A549 (cell line): ENCODE data around the gene RPS6KA6. TPM values are rescaled to one million over a fixed set of nuclear protein-coding genes. Genes with fewer than 3 reads are reported as not detected.

Experiments
- ATAC-seq, 2 experiments: fragments of 200-7000 bp in 1 of 2; fragments of >200 bp in 1 of 2; cut with Nextera tagmentation in 1 of 2; cut with Tn5 transposase in 1 of 2; 3 replicates each; pipeline versions ENCODE4 v1.8.0 to v1.9.1; 2018 to 2020; ENCODE audit warnings: mild to moderate bottlenecking in 1 of 2, moderate library complexity in 1 of 2
- CTCF ChIA-PET: fragments of 300-600 bp; sonication (Branson Sonifier 250); formaldehyde crosslinking; extraction: SDS; loops from one replicate; lab custom pipeline; 2021; ENCODE audit warnings: antibody characterized with exemption, inconsistent platforms; lab: Yijun Ruan, JAX
- POLR2A ChIA-PET: fragments of 350-600 bp; formaldehyde crosslinking; extraction: SDS; loops from one replicate; lab custom pipeline; 2021; ENCODE audit warnings: antibody characterized with exemption, inconsistent platforms; lab: Yijun Ruan, JAX
- DNase-seq, 2 experiments: peaks; one replicate each; pipeline versions ENCODE4 v3.0.0 to v3.0.0-alpha.2; 2011 to 2016; ENCODE audit warnings: low read depth in 1 of 2, low spot score in 1 of 2
- FAIRE-seq: peaks from 2 replicates; lab custom pipeline; 2011; peaks lifted over from hg19 to GRCh38; lab: Jason Lieb, UNC
- H3K27ac ChIP-seq, 2 experiments: fragments of >200 bp; sonication (Bioruptor Twin); formaldehyde crosslinking; 3 replicates each; pipeline ENCODE4 v1.5.1; 2016 to 2017
- H3K4me1 ChIP-seq: fragments of >200 bp; sonication (Bioruptor Twin); formaldehyde crosslinking; 3 replicates; pipeline ENCODE4 v1.6.1; 2016
- H3K4me2 ChIP-seq: fragments of >200 bp; sonication (Bioruptor Twin); formaldehyde crosslinking; 3 replicates; pipeline ENCODE4 v1.6.1; 2016
- H3K4me3 ChIP-seq: fragments of >200 bp; sonication (Bioruptor Twin); formaldehyde crosslinking; 3 replicates; pipeline ENCODE4 v1.5.1; 2016
- H3K9me3 ChIP-seq: fragments of >200 bp; sonication (Bioruptor Twin); formaldehyde crosslinking; 3 replicates; pipeline ENCODE4 v1.6.1; 2016
- CBX2 ChIP-seq: fragments of 200-600 bp; sonication (generic); IDR thresholded peaks from 2 replicates; pipeline ENCODE4 v1.6.1; 2016; ENCODE audit warnings: low read depth, mild to moderate bottlenecking, borderline replicate concordance
- CHD2 ChIP-seq: fragments of 150-350 bp; IDR thresholded peaks from 2 replicates; pipeline ENCODE4 v1.6.1; 2014; ENCODE audit warnings: low read length; ENCODE audit not compliant: partially characterized antibody
- EHF ChIP-seq: fragments of 250-450 bp; sonication (Bioruptor Pico); IDR thresholded peaks from 2 replicates; pipeline ENCODE4 v1.5.0; 2020; ENCODE audit warnings: mild to moderate bottlenecking
- EHMT2 ChIP-seq: fragments of 200-600 bp; sonication (generic); IDR thresholded peaks from 2 replicates; pipeline ENCODE4 v1.6.1; 2016; ENCODE audit warnings: antibody characterized with exemption, low read depth, mild to moderate bottlenecking, moderate library complexity
- ESRRA ChIP-seq: fragments of 150-350 bp; IDR thresholded peaks from 2 replicates; pipeline ENCODE4 v1.6.1; 2014; ENCODE audit warnings: mild to moderate bottlenecking, low read length, borderline replicate concordance
- HEYL ChIP-seq: fragments of 250-450 bp; sonication (Bioruptor Pico); IDR thresholded peaks from 2 replicates; pipeline ENCODE4 v1.8.0; 2021; ENCODE audit warnings: mild to moderate bottlenecking, moderate library complexity
- HOXB13 ChIP-seq: fragments of 250-450 bp; sonication (Bioruptor Pico); IDR thresholded peaks from 2 replicates; pipeline ENCODE4 v1.5.0; 2020; ENCODE audit warnings: low read depth, mild to moderate bottlenecking, moderate library complexity
- MYC ChIP-seq: IDR thresholded peaks from 2 replicates; pipeline ENCODE4 v1.6.1; 2012; ENCODE audit warnings: mild to moderate bottlenecking, inconsistent platforms, low read length, improper control_type of control experiment, borderline replicate concordance
- NFE2L2 ChIP-seq: fragments of 150-350 bp; conservative IDR thresholded peaks from 2 replicates; pipeline ENCODE4 v1.6.1; 2014; ENCODE audit warnings: low read length
- POLR2A ChIP-seq: IDR thresholded peaks from 2 replicates; pipeline ENCODE4 v1.6.1; 2012; ENCODE audit warnings: mild to moderate bottlenecking, low read length
- POLR2AphosphoS2 ChIP-seq: conservative IDR thresholded peaks from 2 replicates; pipeline ENCODE4 v1.6.1; 2012; ENCODE audit warnings: low read length, improper control_type of control experiment, inconsistent platforms
- RAD21 ChIP-seq, 2 experiments: fragments of >200 bp in 1 of 2; sonication (Bioruptor Twin) in 1 of 2; formaldehyde crosslinking in 1 of 2; IDR thresholded peaks in 1 of 2; conservative IDR thresholded peaks in 1 of 2; 2 replicates in 1 of 2; 3 replicates in 1 of 2; pipeline ENCODE4 v1.6.1; 2012 to 2018; ENCODE audit warnings: inconsistent platforms in 1 of 2
- RFX5 ChIP-seq: fragments of 450-650 bp; IDR thresholded peaks from 2 replicates; pipeline ENCODE4 v1.7.1; 2014; ENCODE audit warnings: antibody characterized with exemption, mild to moderate bottlenecking, moderate library complexity
- SMC3 ChIP-seq: fragments of >200 bp; sonication (Bioruptor Twin); formaldehyde crosslinking; IDR thresholded peaks from 3 replicates; pipeline ENCODE4 v1.6.1; 2018; ENCODE audit warnings: inconsistent platforms
- SREBF2 ChIP-seq: fragments of 450-650 bp; IDR thresholded peaks from 2 replicates; pipeline ENCODE4 v1.6.1; 2014; ENCODE audit warnings: mild to moderate bottlenecking, moderate library complexity
- ZSCAN20 ChIP-seq: fragments of 250-450 bp; sonication (Bioruptor Pico); IDR thresholded peaks from 2 replicates; pipeline ENCODE4 v1.8.0; 2022; ENCODE audit warnings: mild to moderate bottlenecking, moderate library complexity
- WGBS: methylation state at CpG from one replicate; pipeline ENCODE4 v1.1.6; 2017; ENCODE audit errors: missing lambda C conversion rate; 5-methylcytosine and 5-hydroxymethylcytosine counted together
- polyA plus RNA-seq, 4 experiments: library from polyadenylated mRNA; depleted of rRNA in 3 of 4; stranded (reverse); fragments of >200 nt; fragmentation: RNase III in 1 of 4; extraction: RNeasy Plus Mini Kit Qiagen cat#74134 plus additional on column Dnase treatment in 1 of 4; gene quantifications; 2 replicates in 3 of 4; 3 replicates in 1 of 4; pipeline ENCODE4 v1.2.3, GENCODE V29; 2011 to 2017
- TF ChIP-seq, protein P1 (sequence below): fragments of 200-600 bp; sonication (generic); IDR thresholded peaks from 2 replicates; pipeline ENCODE4 v1.6.1; 2016; ENCODE audit warnings: antibody characterized with exemption, mild to moderate bottlenecking, moderate library complexity
- TF ChIP-seq, protein P2 (sequence below): IDR thresholded peaks from 2 replicates; pipeline ENCODE4 v1.6.1; 2012; ENCODE audit warnings: low read depth, borderline replicate concordance

The RPS6KA6 gene
- polyA plus RNA-seq, 2 of the 4 experiments (the other 2 are of a cell fraction), result 4.6 to 11.3 TPM

DNA sequence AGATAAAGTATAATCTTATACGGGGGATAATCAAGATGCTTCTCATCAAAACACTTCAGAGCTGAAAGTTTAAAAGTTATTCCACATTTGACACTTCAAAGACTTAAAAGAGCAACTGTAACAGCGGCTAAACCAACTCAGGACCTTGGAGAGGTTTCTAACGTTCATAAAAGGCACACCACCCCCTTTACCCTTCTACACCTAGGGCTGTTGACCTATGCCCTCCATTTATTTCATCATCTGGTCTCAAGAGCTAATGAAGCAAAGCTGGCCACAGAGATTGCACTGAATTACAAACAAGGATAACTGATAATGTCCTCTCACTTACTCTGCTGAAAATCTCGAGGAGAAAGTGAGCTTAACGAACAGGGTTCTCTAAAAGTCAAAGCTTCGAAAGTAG, 1.1 kb upstream of the RPS6KA6 start:
- peaks cover 7% of the 10 kb centered on the region; the same call in 2 of the 3 replicates for H3K4me1 ChIP-seq
- H3K4me2 ChIP-seq, result peak overlapping the region; percentile 88; the same call in 2 of the 3 replicates
- no peak overlapping the region for H3K27ac ChIP-seq
- CTCF ChIA-PET, result interaction anchor here (0.6 to 3.0 kb wide), 2 partner anchors 93 to 143 kb away, joined by 3 to 12 read pairs; no protein-coding TSS in a partner anchor
- ATAC-seq (no peak), DNase-seq (no peak), FAIRE-seq (no peak)
- no peak overlapping the region for H3K4me3 ChIP-seq
- POLR2A ChIA-PET, result no interaction called here
- WGBS, result 17% methylated on average over 6 of the region's 6 CpGs
- TF ChIP-seq RAD21 (conservative IDR thresholded peaks at IDR 0.05 in 1 of 2, IDR thresholded peaks at IDR 0.05 in 1 of 2), result no peak
- TF ChIP-seq HOXB13 (CRISPR knock-in tag), result no peak
- TF ChIP-seq, protein P1, sequence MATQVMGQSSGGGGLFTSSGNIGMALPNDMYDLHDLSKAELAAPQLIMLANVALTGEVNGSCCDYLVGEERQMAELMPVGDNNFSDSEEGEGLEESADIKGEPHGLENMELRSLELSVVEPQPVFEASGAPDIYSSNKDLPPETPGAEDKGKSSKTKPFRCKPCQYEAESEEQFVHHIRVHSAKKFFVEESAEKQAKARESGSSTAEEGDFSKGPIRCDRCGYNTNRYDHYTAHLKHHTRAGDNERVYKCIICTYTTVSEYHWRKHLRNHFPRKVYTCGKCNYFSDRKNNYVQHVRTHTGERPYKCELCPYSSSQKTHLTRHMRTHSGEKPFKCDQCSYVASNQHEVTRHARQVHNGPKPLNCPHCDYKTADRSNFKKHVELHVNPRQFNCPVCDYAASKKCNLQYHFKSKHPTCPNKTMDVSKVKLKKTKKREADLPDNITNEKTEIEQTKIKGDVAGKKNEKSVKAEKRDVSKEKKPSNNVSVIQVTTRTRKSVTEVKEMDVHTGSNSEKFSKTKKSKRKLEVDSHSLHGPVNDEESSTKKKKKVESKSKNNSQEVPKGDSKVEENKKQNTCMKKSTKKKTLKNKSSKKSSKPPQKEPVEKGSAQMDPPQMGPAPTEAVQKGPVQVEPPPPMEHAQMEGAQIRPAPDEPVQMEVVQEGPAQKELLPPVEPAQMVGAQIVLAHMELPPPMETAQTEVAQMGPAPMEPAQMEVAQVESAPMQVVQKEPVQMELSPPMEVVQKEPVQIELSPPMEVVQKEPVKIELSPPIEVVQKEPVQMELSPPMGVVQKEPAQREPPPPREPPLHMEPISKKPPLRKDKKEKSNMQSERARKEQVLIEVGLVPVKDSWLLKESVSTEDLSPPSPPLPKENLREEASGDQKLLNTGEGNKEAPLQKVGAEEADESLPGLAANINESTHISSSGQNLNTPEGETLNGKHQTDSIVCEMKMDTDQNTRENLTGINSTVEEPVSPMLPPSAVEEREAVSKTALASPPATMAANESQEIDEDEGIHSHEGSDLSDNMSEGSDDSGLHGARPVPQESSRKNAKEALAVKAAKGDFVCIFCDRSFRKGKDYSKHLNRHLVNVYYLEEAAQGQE, result peak; percentile 66; the same call in 1 of the 2 replicates
- no peak for TF ChIP-seq HEYL (CRISPR knock-in tag)
- TF ChIP-seq SMC3, result no peak
- no peaks in the 10 kb centered on the region for H3K9me3 ChIP-seq

DNA sequence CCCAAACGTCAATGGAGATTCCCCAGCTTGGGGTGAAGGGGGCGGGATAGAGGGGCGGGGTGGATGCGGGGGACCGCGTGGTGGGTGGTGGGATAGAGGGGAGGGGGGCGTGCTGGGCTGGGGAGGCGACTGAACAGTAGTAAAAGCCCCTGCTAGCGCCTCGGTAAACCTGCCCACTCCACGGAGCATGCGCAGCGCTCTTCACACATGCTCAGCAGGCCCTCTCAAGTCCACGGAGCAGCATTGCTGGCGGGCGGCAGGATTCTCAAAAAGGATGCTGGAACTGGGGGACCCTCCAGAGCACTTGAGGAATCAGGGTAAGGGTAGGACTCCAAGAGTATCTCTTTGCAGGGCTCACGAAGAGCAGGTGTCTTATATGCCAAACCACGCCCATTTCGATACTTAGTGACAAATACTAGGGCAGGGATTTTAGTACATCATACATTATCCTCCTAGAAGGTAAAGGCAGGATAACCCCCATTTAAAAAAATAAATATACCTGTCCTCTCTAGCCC, 378 bp upstream of the RPS6KA6 start:
- Histone ChIP-seq H3K4me2 (peak overlapping the region; percentile 88), H3K27ac (peak overlapping the region; percentile 77 to 87), H3K4me1 (peaks cover 7% of the 10 kb centered on the region; the same call in 2 of the 3 replicates), H3K9me3 (no peaks in the 10 kb centered on the region), H3K4me3 (peak overlapping the region; percentile 86)
- ChIA-PET POLR2A (no interaction called here), CTCF (interaction anchor here (1.5 to 3.0 kb wide), 2 partner anchors 9 to 142 kb away, joined by 4 to 12 read pairs; no protein-coding TSS in a partner anchor)
- ATAC-seq (peak; percentile 87 to 91), DNase-seq (peak; percentile 48 to 79)
- 21% methylated on average over 9 of the region's 19 CpGs for WGBS
- TF ChIP-seq EHF (CRISPR knock-in tag) (no peak), POLR2AphosphoS2 (no peak), NFE2L2 (no peak), POLR2A (peak; percentile 27; the same call in 1 of the 2 replicates), HOXB13 (CRISPR knock-in tag) (no peak)
- TF ChIP-seq, all 56 proteins: peak for 1
- no peak for FAIRE-seq

GRCh38 chrX:84186603-84187532, 1.1 kb downstream of the RPS6KA6 start:
- ATAC-seq (peak; percentile 38 to 50; a peak in 5 of 6 replicates), DNase-seq (peak; percentile 3 to 5), FAIRE-seq (peak; percentile 36)
- peak overlapping the region; percentile 86 for H3K4me3 ChIP-seq
- 25% methylated on average over 15 of the region's 28 CpGs for WGBS
- H3K27ac ChIP-seq, result peak overlapping the region; percentile 77 to 87
- peak overlapping the region; percentile 88 for H3K4me2 ChIP-seq
- TF ChIP-seq CBX2 (no peak), ESRRA (no peak), RAD21 (conservative IDR thresholded peaks at IDR 0.05 in 1 of 2, IDR thresholded peaks at IDR 0.05 in 1 of 2) (peak in 1 of 2 experiments; percentile 33; a peak in 2 of 5 replicates)
- H3K4me1 ChIP-seq, result peaks cover 7% of the 10 kb centered on the region; the same call in 2 of the 3 replicates
- ChIA-PET CTCF (interaction anchor here (1.5 to 3.0 kb wide), 2 partner anchors 8 to 141 kb away, joined by 4 to 12 read pairs; no protein-coding TSS in a partner anchor), POLR2A (no interaction called here)
- no peaks in the 10 kb centered on the region for H3K9me3 ChIP-seq

- POLR2A ChIA-PET, result no interaction called here
- Histone ChIP-seq H3K4me1 (peaks cover 7% of the 10 kb centered on the region; the same call in 2 of the 3 replicates), H3K4me2 (no peak overlapping the region), H3K27ac (no peak overlapping the region), H3K9me3 (no peaks in the 10 kb centered on the region), H3K4me3 (no peak overlapping the region)
- no peak for ATAC-seq
- no peak for FAIRE-seq
- CTCF ChIA-PET, result no interaction called here
- 84% methylated on average over 2 of the region's 2 CpGs for WGBS
- no peak for DNase-seq
- no peak for TF ChIP-seq RFX5
- TF ChIP-seq CHD2, result no peak
- no peak for TF ChIP-seq SREBF2
- no peak for TF ChIP-seq MYC
- TF ChIP-seq, protein P2, sequence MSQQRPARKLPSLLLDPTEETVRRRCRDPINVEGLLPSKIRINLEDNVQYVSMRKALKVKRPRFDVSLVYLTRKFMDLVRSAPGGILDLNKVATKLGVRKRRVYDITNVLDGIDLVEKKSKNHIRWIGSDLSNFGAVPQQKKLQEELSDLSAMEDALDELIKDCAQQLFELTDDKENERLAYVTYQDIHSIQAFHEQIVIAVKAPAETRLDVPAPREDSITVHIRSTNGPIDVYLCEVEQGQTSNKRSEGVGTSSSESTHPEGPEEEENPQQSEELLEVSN, result no peak
- no peak for TF ChIP-seq ZSCAN20 (CRISPR knock-in tag)
- no peak for TF ChIP-seq POLR2A
- TF ChIP-seq, protein P1, result no peak
- no peak for TF ChIP-seq EHMT2
Measured at GRCh38 chrX:84182516-84182915, 5.5 kb downstream of the RPS6KA6 start.
